ENCODE results near the gene BPIFB4.
"Not testable (repeated sequence)": the region's sequence is repeated elsewhere in the genome, so short reads cannot be mapped to it uniquely, and the experiment has no call there.

BPIFB4 gene

DNA sequence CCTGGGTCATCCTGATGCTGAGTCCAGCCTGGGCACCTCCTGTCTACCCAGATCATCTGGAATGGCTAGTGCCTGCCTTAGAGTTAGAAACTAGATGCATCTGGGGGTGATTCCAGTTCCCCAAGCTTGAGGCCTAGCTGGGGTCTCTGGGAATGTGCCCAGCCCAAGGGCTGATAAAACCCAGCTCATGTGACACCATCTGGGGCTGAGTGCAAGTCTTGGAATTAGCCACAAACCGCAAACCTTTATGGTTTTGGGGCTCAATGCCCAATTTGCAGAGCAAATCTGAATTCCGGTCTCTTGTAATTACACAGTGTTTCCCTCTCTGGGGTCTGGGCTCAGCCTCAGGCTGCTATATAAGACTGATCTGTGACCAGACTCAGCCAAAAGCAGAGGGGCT, at the start of gene BPIFB4:
Gene BPIFB4, plus strand, starts transcription at position 385 of the 400 bp plus-strand sequence. CDS start 1,884 bp downstream, outside the sequence.
- DNase-seq: no peak

GRCh38 chr20:33030076-33030475, 49.4 kb upstream of the BPIFB4 start:
- DNase-seq: no peak

GRCh38 chr20:33030569-33030968, 48.9 kb upstream of the BPIFB4 start:
- DNase-seq: no peak

- no peak for DNase-seq
These were observed 47.9 kb upstream of the BPIFB4 start, which contains the start of gene BPIFB6 for GRCh38 chr20:33031531-33031930. Gene BPIFB6, plus strand, starts transcription at chr20:33031648. Its CDS starts 0 bp downstream, at chr20:33031648.

GRCh38 chr20:33032555-33032954, 46.9 kb upstream of the BPIFB4 start:
- DNase-seq: no peak

DNA sequence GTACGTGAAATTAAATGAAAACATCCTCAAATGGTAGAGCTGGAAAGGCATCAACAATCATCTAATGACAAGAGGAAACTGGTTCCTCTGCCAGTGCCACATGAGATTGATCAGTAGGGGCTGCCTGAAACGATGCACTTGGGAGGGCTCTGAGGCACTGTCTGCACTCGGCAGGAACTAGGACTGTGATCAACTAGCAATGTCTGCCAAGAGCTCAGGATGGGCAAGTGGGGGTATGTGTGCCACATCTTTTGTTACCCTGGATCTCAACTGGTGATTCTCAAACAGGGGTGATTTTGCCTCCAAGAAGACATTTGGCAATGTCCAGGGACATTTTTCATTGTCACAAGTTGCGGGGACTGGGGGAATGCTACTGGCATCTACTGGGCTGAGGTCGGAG, 46.1 kb upstream of the BPIFB4 start:
- no peak for DNase-seq

DNA sequence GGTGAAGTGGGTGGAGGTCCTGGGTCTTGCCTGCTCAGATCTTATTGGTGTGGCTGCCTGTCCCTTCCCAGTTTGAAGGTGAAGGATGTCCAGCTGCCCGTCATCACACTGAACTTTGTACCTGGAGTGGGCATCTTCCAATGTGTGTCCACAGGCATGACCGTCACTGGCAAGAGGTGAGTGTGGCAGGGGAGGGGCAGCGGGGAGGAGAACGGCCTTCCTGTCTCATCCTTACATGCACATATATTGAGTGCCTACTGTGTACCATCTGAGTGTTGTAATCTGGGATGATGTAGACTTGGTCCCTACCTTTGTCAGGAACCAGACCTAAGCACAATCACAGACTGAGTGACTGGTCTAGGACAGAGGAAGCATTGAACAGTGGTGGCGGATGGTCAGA, 45.3 kb upstream of the BPIFB4 start:
- DNase-seq: no peak

DNA sequence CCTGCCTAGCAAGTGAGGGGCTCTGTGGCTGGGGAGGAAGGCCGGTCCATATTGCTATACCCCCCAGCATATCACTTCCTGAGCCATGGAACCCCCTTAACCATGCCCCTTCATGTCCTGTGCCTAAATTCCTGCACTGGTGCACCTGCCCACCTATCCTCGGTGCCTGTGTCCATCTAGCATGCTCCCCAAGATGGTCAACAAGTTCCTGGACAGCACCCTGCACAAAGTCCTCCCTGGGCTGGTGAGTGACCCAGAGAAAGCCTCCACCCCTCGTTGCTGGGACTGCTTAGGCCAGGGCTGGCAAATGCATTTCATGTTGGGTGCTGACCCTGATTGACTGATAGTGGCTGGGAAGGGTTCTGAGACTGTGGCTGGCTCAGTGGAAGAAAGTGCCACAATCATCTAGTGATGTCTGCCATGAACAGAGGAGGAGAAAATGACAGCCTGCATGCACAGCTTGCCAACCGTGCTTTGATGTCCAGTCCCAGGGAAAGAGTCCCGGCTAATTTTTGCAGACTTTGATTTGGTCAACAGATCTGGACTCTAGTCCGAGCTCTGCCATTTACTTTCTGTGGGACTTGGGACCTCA, 44.4 kb upstream of the BPIFB4 start:
- DNase-seq: no peak

GRCh38 chr20:33037456-33037855, 42.0 kb upstream of the BPIFB4 start:
- DNase-seq: no peak

DNA sequence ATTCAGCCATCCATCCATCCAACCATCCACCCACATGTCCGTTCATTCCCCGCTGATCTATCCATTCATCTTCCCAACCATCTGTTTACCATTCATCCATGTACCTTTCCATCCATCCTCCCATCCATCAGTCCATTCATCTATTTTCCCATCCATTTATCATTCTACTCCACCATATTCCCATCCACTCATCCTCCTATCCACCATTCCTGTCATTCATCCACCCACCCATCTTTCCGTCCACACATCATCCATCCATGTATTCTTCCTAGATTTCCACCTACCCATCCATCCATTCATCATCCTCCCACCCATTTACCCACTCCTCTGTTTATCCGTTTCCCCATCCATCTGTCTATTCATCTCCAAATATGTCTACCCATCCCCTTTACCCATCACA, 41.2 kb upstream of the BPIFB4 start:
- no peak for DNase-seq

DNA sequence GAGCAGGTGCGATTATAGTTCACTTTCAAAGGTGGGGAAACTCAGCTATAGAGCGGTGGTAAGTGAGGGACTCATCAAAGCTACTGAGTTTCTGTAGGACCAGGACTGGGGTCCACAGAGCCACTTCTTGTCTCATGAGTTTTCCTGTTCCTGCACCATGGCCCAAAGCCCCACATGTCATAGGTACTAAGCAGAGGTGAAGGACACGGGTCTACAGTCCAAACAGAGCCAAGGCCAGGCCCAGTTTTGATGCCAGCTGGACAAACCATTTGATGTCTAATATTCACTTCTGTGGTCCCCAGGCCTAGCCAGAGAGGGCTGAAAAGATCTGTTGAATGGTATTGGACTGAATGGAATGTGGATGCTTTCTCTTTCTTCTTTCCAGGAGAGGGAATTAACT, 37.0 kb upstream of the BPIFB4 start:
- no peak for DNase-seq

- DNase-seq: no peak
These were observed 36.3 kb upstream of the BPIFB4 start for GRCh38 chr20:33042983-33043730.

DNA sequence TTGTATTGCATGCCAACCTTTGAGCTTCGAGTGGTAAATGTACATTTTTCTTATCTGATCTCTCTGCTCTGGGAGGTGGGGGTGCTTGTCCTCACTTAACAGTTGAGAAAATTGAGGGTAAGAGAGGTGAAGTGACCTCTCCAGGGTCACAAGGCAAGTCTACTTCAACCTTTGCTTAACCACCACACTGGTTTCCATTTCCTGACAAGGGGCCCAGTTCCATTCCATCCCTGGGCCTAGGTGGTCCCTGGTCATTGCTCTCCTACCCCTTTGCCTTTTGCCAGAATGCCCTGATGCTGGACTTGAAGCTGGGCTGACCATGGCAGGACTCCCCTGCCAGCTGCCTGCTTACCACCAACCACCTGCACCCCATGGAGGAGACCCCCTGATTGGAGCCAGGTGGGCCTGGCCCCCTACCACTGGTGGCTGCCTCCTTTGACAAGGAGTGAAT, 35.7 kb upstream of the BPIFB4 start:
- no peak for DNase-seq

DNA sequence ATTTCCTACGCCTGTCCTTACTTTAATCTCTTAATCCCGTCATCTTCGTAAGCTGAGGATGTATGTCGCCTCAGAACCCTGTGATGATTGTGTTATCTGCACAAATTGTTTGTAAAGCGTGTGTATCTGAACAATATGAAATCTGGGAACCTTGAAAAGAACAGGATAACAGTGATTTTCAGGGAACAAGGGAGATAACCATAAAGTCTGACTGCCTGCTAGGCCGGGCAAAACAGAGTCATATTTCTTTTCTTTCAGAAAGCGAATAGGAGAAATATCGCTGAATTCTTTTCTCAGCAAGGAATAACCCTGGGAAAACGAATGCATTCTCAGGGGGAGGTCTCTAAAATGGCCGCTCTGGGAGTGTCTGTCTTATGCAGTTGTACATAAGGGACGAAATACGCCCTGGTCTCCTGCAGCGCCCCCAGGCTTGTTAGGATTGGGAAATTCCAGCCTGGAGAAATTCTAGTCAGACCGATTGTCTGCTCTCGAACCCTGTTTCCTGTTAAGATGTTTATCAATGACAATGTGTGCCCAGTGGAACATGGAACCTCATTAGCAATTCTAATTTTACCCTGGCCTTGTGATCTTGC, 34.2 kb upstream of the BPIFB4 start:
- DNase-seq: not testable (repeated sequence)

DNA sequence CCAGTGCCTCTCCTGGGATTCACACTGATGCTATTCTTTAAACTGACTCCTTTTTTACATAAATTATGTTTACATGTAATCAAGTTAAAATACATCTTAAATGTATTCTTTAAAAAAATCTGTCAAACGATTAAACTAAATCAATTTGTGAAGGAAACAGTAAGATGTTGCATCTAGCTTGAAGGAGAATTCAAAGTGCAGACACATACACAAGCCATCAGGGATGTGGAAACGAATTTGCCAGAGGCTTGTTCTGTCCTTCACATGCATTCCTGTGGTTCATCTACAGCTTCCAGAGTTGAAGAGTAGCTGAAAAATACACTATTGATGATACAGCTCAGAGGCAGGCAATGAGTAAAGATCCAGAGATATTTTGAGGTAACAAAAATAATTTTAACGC, 33.0 kb upstream of the BPIFB4 start:
- DNase-seq: no peak

- no peak for DNase-seq
These were observed 28.1 kb upstream of the BPIFB4 start for GRCh38 chr20:33051333-33051732.

DNA sequence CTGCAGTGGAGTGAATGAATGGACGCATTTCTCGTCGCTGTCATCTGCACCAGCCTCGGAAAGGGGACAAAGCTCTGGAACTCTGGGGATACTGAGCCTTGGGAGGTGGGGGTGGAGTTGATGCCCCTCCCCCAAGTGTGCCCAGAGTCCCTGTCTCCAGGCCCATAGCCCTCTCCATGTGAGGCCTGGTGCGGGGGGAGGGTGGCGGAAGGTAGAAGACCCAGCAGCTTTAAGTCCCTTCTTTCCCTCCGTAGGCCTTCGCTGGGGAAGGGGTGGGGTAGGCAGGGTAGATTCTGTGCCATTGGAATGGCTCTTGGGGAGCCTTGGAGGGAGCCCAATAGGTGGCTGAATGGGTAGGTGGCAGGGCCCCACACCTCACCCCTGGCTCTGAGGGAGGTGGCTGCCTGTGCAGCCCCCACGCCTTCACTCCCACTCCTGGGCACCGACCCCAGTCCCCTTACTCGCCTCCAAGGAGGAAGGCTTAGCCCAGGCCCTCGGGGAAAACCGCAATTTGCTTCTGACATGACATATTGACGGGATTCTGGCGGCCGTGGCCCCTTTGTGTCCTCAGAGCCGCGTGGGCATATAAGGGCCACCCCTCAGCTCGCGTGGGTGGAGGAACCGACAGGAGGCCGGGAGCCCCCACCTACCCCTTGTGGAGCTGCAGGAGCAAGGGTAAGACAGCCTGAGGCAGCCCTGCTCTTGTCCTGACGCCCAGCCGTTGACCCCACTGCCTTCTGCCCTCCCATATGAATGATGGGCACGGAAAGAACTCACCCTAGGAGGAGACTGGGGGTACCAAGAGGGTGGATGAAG, 25.9 kb upstream of the BPIFB4 start, which contains the start of gene BPIFB3:
Gene BPIFB3, plus strand, starts transcription at position 613 of the 816 bp plus-strand sequence. CDS start 1,533 bp downstream, outside the sequence.
- no peak for DNase-seq

- DNase-seq: no peak
These were observed 25.1 kb upstream of the BPIFB4 start for GRCh38 chr20:33054381-33054780.

DNA sequence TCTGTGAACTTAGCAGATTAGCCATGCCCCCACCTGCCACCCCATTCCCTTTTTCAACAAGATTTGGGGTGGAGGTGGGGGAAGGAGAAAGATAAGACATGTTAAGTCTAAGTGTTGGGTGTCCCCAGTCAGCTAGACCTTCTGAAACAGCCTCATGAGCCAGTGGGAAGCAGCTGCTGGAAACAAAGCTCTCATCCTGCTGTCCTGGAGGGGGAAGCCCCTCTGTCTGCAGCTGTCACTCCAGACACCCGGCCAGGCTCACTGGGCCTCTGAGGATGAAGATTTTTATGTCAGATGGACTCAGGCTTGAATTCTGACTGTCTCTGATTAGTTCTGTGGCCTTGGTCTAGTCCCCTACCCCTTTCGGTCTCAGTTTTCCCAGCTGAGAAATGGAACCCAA, 24.7 kb upstream of the BPIFB4 start:
- no peak for DNase-seq

GRCh38 chr20:33059136-33059535, 20.3 kb upstream of the BPIFB4 start:
- no peak for DNase-seq

GRCh38 chr20:33059741-33060390, 19.6 kb upstream of the BPIFB4 start:
- no peak for DNase-seq

DNA sequence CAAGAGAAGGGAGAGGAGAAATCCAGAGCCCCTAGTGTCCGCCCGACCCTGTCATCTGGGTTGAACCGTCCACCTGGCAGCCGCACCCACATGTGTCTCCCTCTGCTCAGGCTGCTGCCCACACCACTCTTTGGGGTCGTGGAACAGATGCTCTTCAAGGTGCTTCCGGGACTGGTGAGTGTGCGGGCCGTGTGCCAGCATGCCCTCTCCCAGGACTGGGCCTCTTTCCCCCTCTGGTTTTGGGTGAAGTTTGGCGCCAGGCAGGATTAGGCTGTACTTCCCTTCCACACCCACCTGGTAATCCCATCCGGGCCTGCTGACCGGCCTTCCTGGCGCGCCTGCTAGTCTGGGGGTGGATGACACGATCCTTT, 17.8 kb upstream of the BPIFB4 start:
- DNase-seq: no peak

All from cortex of kidney (tissue), 1 donor.